GM19023 (cell line): ENCODE measurements around the gene ADAMTS7.
A peak's percentile ranks its signal among the peaks of the same experiment; 100 is the strongest.
"Not testable (repeated sequence)": the region's sequence is repeated elsewhere in the genome, so short reads cannot be mapped to it uniquely, and the experiment has no call there.

Experiments used
- ATAC-seq: cut with Tn5 transposase; IDR thresholded peaks from one replicate; pipeline ENCODE4 v1.9.1; 2021; ENCODE audit warnings: mild to moderate bottlenecking, moderate library complexity; ENCODE audit not compliant: unreplicated experiment

The ADAMTS7 gene

GRCh38 chr15:78811124-78811824, at the start of gene ADAMTS7:
Gene ADAMTS7 (minus strand): TSS chr15:78811464. CDS start chr15:78811220, 244 bp downstream.
- ATAC-seq = peak; percentile 73

GRCh38 chr15:78859971-78860719, 48.9 kb upstream of the ADAMTS7 start:
- ATAC-seq = no peak

GRCh38 chr15:78855746-78856145, 44.5 kb upstream of the ADAMTS7 start:
- no peak for ATAC-seq

- ATAC-seq = no peak
Measured at GRCh38 chr15:78854833-78855372, 43.6 kb upstream of the ADAMTS7 start.

- ATAC-seq = no peak
Measured at GRCh38 chr15:78853500-78853899, 42.2 kb upstream of the ADAMTS7 start.

- ATAC-seq = no peak
Measured at GRCh38 chr15:78850941-78851755, 39.9 kb upstream of the ADAMTS7 start.

GRCh38 chr15:78850352-78850751, 39.1 kb upstream of the ADAMTS7 start:
- ATAC-seq = no peak

- ATAC-seq = not testable (repeated sequence)
Measured at GRCh38 chr15:78847387-78847906, 36.2 kb upstream of the ADAMTS7 start.

- ATAC-seq = not testable (repeated sequence)
Measured at GRCh38 chr15:78846906-78847305, 35.6 kb upstream of the ADAMTS7 start.

GRCh38 chr15:78842519-78842918, 31.3 kb upstream of the ADAMTS7 start:
- ATAC-seq = no peak

- ATAC-seq = no peak
Measured at GRCh38 chr15:78841891-78842290, 30.6 kb upstream of the ADAMTS7 start.

GRCh38 chr15:78841376-78841706, 30.1 kb upstream of the ADAMTS7 start:
- ATAC-seq = no peak

GRCh38 chr15:78840661-78841375, 29.6 kb upstream of the ADAMTS7 start:
- no peak for ATAC-seq

GRCh38 chr15:78839151-78839550, 27.9 kb upstream of the ADAMTS7 start:
- ATAC-seq = not testable (repeated sequence)

GRCh38 chr15:78838489-78838888, 27.2 kb upstream of the ADAMTS7 start:
- ATAC-seq = no peak

GRCh38 chr15:78837543-78837942, 26.3 kb upstream of the ADAMTS7 start:
- ATAC-seq = no peak

GRCh38 chr15:78837131-78837530, 25.9 kb upstream of the ADAMTS7 start:
- no peak for ATAC-seq

- no peak for ATAC-seq
Measured at GRCh38 chr15:78836333-78836732, 25.1 kb upstream of the ADAMTS7 start.

- no peak for ATAC-seq
Measured at GRCh38 chr15:78831229-78832207, 20.3 kb upstream of the ADAMTS7 start.
